ENCODE data around the gene POLQ. TPM values are rescaled to one million over a fixed set of nuclear protein-coding genes. Genes with fewer than 3 reads are reported as not detected.

Gene POLQ
- total and polyA plus RNA-seq, 2 of the 4 experiments (the other 2 are of a cell fraction): 1.8 to 5.0 TPM

- H2BK5ac ChIP-seq (ENCODE audit: low read depth, low read length, poor library complexity, severe bottlenecking): no peak overlapping the region
- no CpG with 5 or more reads among the region's 1 CpG for WGBS, 2 experiments (ENCODE audit: extremely low coverage in 2 of 2, insufficient read length in 1 of 2)
- no peak overlapping the region for H3K4me3 ChIP-seq (ENCODE audit: insufficient read depth, low read depth, low read length)
- no peak overlapping the region for H2BK15ac ChIP-seq (ENCODE audit: low read depth, low read length)
- H4K20me1 ChIP-seq (ENCODE audit: insufficient read depth, low read length): no peaks in the 10 kb centered on the region
- H4K8ac ChIP-seq (ENCODE audit: low read depth in 2 of 2, low read length in 2 of 2): no peak overlapping the region
- no peak overlapping the region for H2AK9ac ChIP-seq (replicated peaks; ENCODE audit: low read depth, low read length, poor library complexity)
- no peaks in the 10 kb centered on the region for H3K4me1 ChIP-seq (ENCODE audit: control insufficient read depth, insufficient read depth, low read length)
- BruUV-seq (replicated peaks): no TSS peak
- DNase-seq (no peak), ATAC-seq (ENCODE audit: low read depth) (no peak)
- H3K27me3 ChIP-seq (ENCODE audit: control insufficient read depth, insufficient read depth, low read length): no peaks in the 10 kb centered on the region
- TF ChIP-seq ELK1 (IDR thresholded peaks at IDR 0.05; ENCODE audit: borderline replicate concordance, low read depth, low read length): no peak
- TF ChIP-seq CHD1 (IDR thresholded peaks at IDR 0.05; ENCODE audit: low read depth, low read length): no peak
- no peak for TF ChIP-seq BHLHE40 (IDR thresholded peaks at IDR 0.05; ENCODE audit: low read depth, low read length)
- TF ChIP-seq, protein P1, sequence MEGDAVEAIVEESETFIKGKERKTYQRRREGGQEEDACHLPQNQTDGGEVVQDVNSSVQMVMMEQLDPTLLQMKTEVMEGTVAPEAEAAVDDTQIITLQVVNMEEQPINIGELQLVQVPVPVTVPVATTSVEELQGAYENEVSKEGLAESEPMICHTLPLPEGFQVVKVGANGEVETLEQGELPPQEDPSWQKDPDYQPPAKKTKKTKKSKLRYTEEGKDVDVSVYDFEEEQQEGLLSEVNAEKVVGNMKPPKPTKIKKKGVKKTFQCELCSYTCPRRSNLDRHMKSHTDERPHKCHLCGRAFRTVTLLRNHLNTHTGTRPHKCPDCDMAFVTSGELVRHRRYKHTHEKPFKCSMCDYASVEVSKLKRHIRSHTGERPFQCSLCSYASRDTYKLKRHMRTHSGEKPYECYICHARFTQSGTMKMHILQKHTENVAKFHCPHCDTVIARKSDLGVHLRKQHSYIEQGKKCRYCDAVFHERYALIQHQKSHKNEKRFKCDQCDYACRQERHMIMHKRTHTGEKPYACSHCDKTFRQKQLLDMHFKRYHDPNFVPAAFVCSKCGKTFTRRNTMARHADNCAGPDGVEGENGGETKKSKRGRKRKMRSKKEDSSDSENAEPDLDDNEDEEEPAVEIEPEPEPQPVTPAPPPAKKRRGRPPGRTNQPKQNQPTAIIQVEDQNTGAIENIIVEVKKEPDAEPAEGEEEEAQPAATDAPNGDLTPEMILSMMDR (conservative IDR thresholded peaks at IDR 0.05; ENCODE audit: low read depth, low read length): no peak
- TF ChIP-seq POLR2A (IDR thresholded peaks at IDR 0.05; ENCODE audit: low read depth, low read length): no peak
- no peak for TF ChIP-seq RAD21 (IDR thresholded peaks at IDR 0.05; ENCODE audit: low read length)
- TF ChIP-seq MAZ (IDR thresholded peaks at IDR 0.05; ENCODE audit: borderline replicate concordance, low read depth, low read length): no peak
- no peak for TF ChIP-seq FOS (IDR thresholded peaks at IDR 0.05; ENCODE audit: low read depth, low read length)
- H3K79me1 ChIP-seq (ENCODE audit: low read depth in 1 of 2, low read length in 2 of 2): no peaks in the 10 kb centered on the region
- ChIA-PET CTCF (no interaction called here), POLR2A (ENCODE audit: unreplicated experiment) (no interaction called here)
- no peak overlapping the region for H3K4me2 ChIP-seq (ENCODE audit: low read depth, low read length)
- H4K5ac ChIP-seq (ENCODE audit: low read depth, low read length): no peak overlapping the region
- intact Hi-C loops (cut with micrococcal nuclease): no loop called here
- H2BK120ac ChIP-seq (ENCODE audit: low read depth, low read length): no peak overlapping the region
- no peak overlapping the region for H3K4ac ChIP-seq (ENCODE audit: low read depth, low read length)
- no peak overlapping the region for H3K27ac ChIP-seq (ENCODE audit: insufficient read depth, low read length)
- H3K9ac ChIP-seq (ENCODE audit: low read depth, low read length): no peak overlapping the region
- no peak overlapping the region for H3K56ac ChIP-seq (ENCODE audit: extremely low read depth, insufficient read depth, low read length)
- H3K9me3 ChIP-seq (ENCODE audit: control insufficient read depth, insufficient read depth, low read length): no peaks in the 10 kb centered on the region
- H3K36me3 ChIP-seq (ENCODE audit: control insufficient read depth, insufficient read depth, low read length): no peaks in the 10 kb centered on the region
- H3K23ac ChIP-seq (ENCODE audit: low read depth, low read length): no peak overlapping the region
- no peak overlapping the region for H2AK5ac ChIP-seq (ENCODE audit: low read depth, low read length)
- H3K9me1 ChIP-seq (ENCODE audit: insufficient read depth, low read length): no peaks in the 10 kb centered on the region
- no peak overlapping the region for H2BK20ac ChIP-seq (ENCODE audit: low read depth, low read length)
- H3K14ac ChIP-seq (replicated peaks; ENCODE audit: low read depth, low read length): no peak overlapping the region
- dilution Hi-C loops (cut with HindIII; ENCODE audit: low sequenced_read_pairs, unreplicated experiment): no loop called here
- H4K91ac ChIP-seq (ENCODE audit: insufficient read depth, low read depth, low read length): no peak overlapping the region
- no peak overlapping the region for H3K18ac ChIP-seq (ENCODE audit: low read depth, low read length)
- H2AFZ ChIP-seq (replicated peaks; ENCODE audit: low read length, poor library complexity): no peak overlapping the region
- in situ Hi-C loops (cut with MboI; ENCODE audit: low sequenced_read_pairs): loop anchor here (25.0 kb wide), 1 partner anchor 107 kb away; no protein-coding TSS in a partner anchor
These were observed 140.2 kb downstream of the POLQ start for GRCh38 chr3:121405631-121406030.

Data from IMR-90 (cell line).